IPS-18a (cell line): ENCODE data around the gene ASAH2B.
"Not testable (repeated sequence)": the region's sequence is repeated elsewhere in the genome, so short reads cannot be mapped to it uniquely, and the experiment has no call there.

ENCODE experiments used
- H3K27ac ChIP-seq: one replicate; pipeline ENCODE4 v1.5.1; 2013; ENCODE audit warnings: low read length
- H3K27me3 ChIP-seq: one replicate; pipeline ENCODE4 v1.6.1; 2013; ENCODE audit warnings: mild to moderate bottlenecking, low read length; ENCODE audit not compliant: control insufficient read depth, insufficient read depth
- H3K36me3 ChIP-seq: one replicate; pipeline ENCODE4 v1.6.1; 2013; ENCODE audit warnings: low read depth, low read length; ENCODE audit not compliant: control insufficient read depth
- H3K4me1 ChIP-seq: one replicate; pipeline ENCODE4 v1.6.1; 2013; ENCODE audit warnings: low read depth, low read length; ENCODE audit not compliant: control insufficient read depth
- H3K4me3 ChIP-seq: one replicate; pipeline ENCODE4 v1.5.1; 2013; ENCODE audit warnings: low read length
- H3K9ac ChIP-seq: one replicate; pipeline ENCODE4 v1.6.1; 2013; ENCODE audit warnings: mild to moderate bottlenecking, low read length, moderate library complexity
- H3K9me3 ChIP-seq: one replicate; pipeline ENCODE4 v1.6.1; 2013; ENCODE audit warnings: low read depth, low read length; ENCODE audit not compliant: control insufficient read depth

ASAH2B gene

GRCh38 chr10:50766774-50767513 is 27.2 kb downstream of the ASAH2B start:
- H3K27ac ChIP-seq, H3K4me3 ChIP-seq, H3K9me3 ChIP-seq, H3K27me3 ChIP-seq, H3K36me3 ChIP-seq, H3K9ac ChIP-seq, H3K4me1 ChIP-seq: not testable (repeated sequence)

- H3K27me3 ChIP-seq, H3K4me3 ChIP-seq, H3K36me3 ChIP-seq: not testable (repeated sequence)
These were observed 32.3 kb downstream of the ASAH2B start for GRCh38 chr10:50772042-50772441.

GRCh38 chr10:50774868-50775267 is 35.1 kb downstream of the ASAH2B start:
- not testable (repeated sequence) for H3K9ac ChIP-seq, H3K36me3 ChIP-seq, H3K4me3 ChIP-seq, H3K27me3 ChIP-seq, H3K4me1 ChIP-seq, H3K9me3 ChIP-seq, H3K27ac ChIP-seq

More at GRCh38 chr10:50772042-50772441, 32.3 kb downstream of the ASAH2B start:
- H3K9ac ChIP-seq, H3K27ac ChIP-seq, H3K4me1 ChIP-seq, H3K9me3 ChIP-seq: not testable (repeated sequence)

GRCh38 chr10:50780036-50780435 is 40.3 kb downstream of the ASAH2B start:
- H3K9ac ChIP-seq, H3K27ac ChIP-seq, H3K9me3 ChIP-seq, H3K36me3 ChIP-seq, H3K4me3 ChIP-seq, H3K27me3 ChIP-seq, H3K4me1 ChIP-seq: not testable (repeated sequence)

GRCh38 chr10:50782017-50782416 is 42.3 kb downstream of the ASAH2B start:
- not testable (repeated sequence) for H3K27ac ChIP-seq, H3K27me3 ChIP-seq, H3K36me3 ChIP-seq, H3K9me3 ChIP-seq, H3K4me1 ChIP-seq, H3K4me3 ChIP-seq, H3K9ac ChIP-seq

- H3K27me3 ChIP-seq, H3K36me3 ChIP-seq, H3K4me1 ChIP-seq, H3K9ac ChIP-seq, H3K27ac ChIP-seq, H3K9me3 ChIP-seq: not testable (repeated sequence)
- H3K4me3 ChIP-seq = peak overlapping the region; percentile 21
These were observed 48.2 kb downstream of the ASAH2B start for GRCh38 chr10:50787962-50788361.

- Histone ChIP-seq H3K4me1 (peaks cover 10% of the 10 kb centered on the region), H3K36me3 (no peaks in the 10 kb centered on the region), H3K9me3 (no peaks in the 10 kb centered on the region), H3K27me3 (no peaks in the 10 kb centered on the region), H3K9ac (no peak overlapping the region), H3K4me3 (no peak overlapping the region), H3K27ac (no peak overlapping the region)
These were observed 49.5 kb downstream of the ASAH2B start for GRCh38 chr10:50788951-50789945.

- Histone ChIP-seq H3K4me1 (no peaks in the 10 kb centered on the region), H3K36me3 (no peaks in the 10 kb centered on the region), H3K4me3 (no peak overlapping the region), H3K9ac (no peak overlapping the region), H3K27me3 (no peaks in the 10 kb centered on the region), H3K9me3 (no peaks in the 10 kb centered on the region), H3K27ac (no peak overlapping the region)
These were observed 54.8 kb downstream of the ASAH2B start for GRCh38 chr10:50794490-50794889.

GRCh38 chr10:50796693-50797092 is 57.0 kb downstream of the ASAH2B start:
- no peak overlapping the region for H3K27ac ChIP-seq
- no peaks in the 10 kb centered on the region for H3K36me3 ChIP-seq
- H3K4me1 ChIP-seq = no peaks in the 10 kb centered on the region
- H3K9ac ChIP-seq = no peak overlapping the region
- H3K9me3 ChIP-seq = no peaks in the 10 kb centered on the region
- H3K27me3 ChIP-seq = no peaks in the 10 kb centered on the region
- H3K4me3 ChIP-seq = no peak overlapping the region

GRCh38 chr10:50798297-50798696 is 58.6 kb downstream of the ASAH2B start:
- Histone ChIP-seq H3K9ac (no peak overlapping the region), H3K4me1 (no peaks in the 10 kb centered on the region), H3K4me3 (no peak overlapping the region), H3K27me3 (no peaks in the 10 kb centered on the region), H3K36me3 (no peaks in the 10 kb centered on the region), H3K27ac (no peak overlapping the region), H3K9me3 (no peaks in the 10 kb centered on the region)

GRCh38 chr10:50799595-50799994 is 59.9 kb downstream of the ASAH2B start:
- no peaks in the 10 kb centered on the region for H3K27me3 ChIP-seq

More at GRCh38 chr10:50799595-50799994, 59.9 kb downstream of the ASAH2B start:
- H3K9ac ChIP-seq = no peak overlapping the region
- H3K9me3 ChIP-seq = no peaks in the 10 kb centered on the region
- H3K4me3 ChIP-seq = no peak overlapping the region
- no peaks in the 10 kb centered on the region for H3K36me3 ChIP-seq
- no peak overlapping the region for H3K27ac ChIP-seq
- H3K4me1 ChIP-seq = peaks cover 6% of the 10 kb centered on the region
